SK-N-SH treated with all-trans-retinoic acid at 6 μM for 48 hours (cell line): Measurements from ENCODE around the gene OTC.

ENCODE experiments used
- ATAC-seq: fragments of 200-7000 bp; cut with Tn5 transposase; 3 replicates; pipeline ENCODE4 v1.9.1; 2020; ENCODE audit warnings: mild to moderate bottlenecking, moderate library complexity
- ARNTL ChIP-seq: fragments of 450-650 bp; formaldehyde crosslinking; IDR thresholded peaks from 2 replicates; pipeline ENCODE4 v1.5.0; 2020; ENCODE audit warnings: low read depth, mild to moderate bottlenecking, moderate library complexity, borderline replicate concordance
- BACH2 ChIP-seq: fragments of 250-450 bp; sonication (Bioruptor Pico); IDR thresholded peaks from 2 replicates; pipeline ENCODE4 v1.9.0; 2021; ENCODE audit warnings: mild to moderate bottlenecking, borderline replicate concordance
- CREB5 ChIP-seq: fragments of 250-450 bp; sonication (Bioruptor Pico); IDR thresholded peaks from 2 replicates; pipeline ENCODE4 v1.5.1; 2020; ENCODE audit warnings: low read depth, mild to moderate bottlenecking, moderate library complexity
- CSDC2 ChIP-seq: fragments of 250-450 bp; sonication (Bioruptor Pico); IDR thresholded peaks from 2 replicates; pipeline ENCODE4 v1.5.0; 2020; ENCODE audit warnings: mild to moderate bottlenecking, moderate library complexity
- CSRNP3 ChIP-seq: fragments of 250-450 bp; sonication (Bioruptor Pico); IDR thresholded peaks from 2 replicates; pipeline ENCODE4 v1.5.1; 2021; ENCODE audit warnings: mild to moderate bottlenecking, moderate library complexity
- ESRRG ChIP-seq: fragments of 250-450 bp; sonication (Bioruptor Pico); IDR thresholded peaks from 2 replicates; pipeline ENCODE4 v1.6.1; 2021; ENCODE audit warnings: mild to moderate bottlenecking
- GLIS3 ChIP-seq: fragments of 250-450 bp; sonication (Bioruptor Pico); IDR thresholded peaks from 2 replicates; pipeline ENCODE4 v1.5.0; 2020; ENCODE audit warnings: mild to moderate bottlenecking, moderate library complexity
- ISL1 ChIP-seq: fragments of 250-450 bp; sonication (Bioruptor Pico); IDR thresholded peaks from 2 replicates; pipeline ENCODE4 v2.1.2; 2022; ENCODE audit warnings: mild to moderate bottlenecking, moderate library complexity
- OSR1 ChIP-seq: fragments of 250-450 bp; sonication (Bioruptor Pico); IDR thresholded peaks from 2 replicates; pipeline ENCODE4 v1.8.0; 2022; ENCODE audit warnings: moderate library complexity, mild to moderate bottlenecking, inconsistent platforms
- PATZ1 ChIP-seq: fragments of 250-450 bp; sonication (Bioruptor Pico); IDR thresholded peaks from 2 replicates; pipeline ENCODE4 v1.8.0; 2020; ENCODE audit warnings: mild to moderate bottlenecking, moderate library complexity, borderline replicate concordance
- POU6F1 ChIP-seq: fragments of 250-450 bp; sonication (Bioruptor Pico); IDR thresholded peaks from 2 replicates; pipeline ENCODE4 v1.8.0; 2021; ENCODE audit warnings: low read depth, mild to moderate bottlenecking, moderate library complexity, borderline replicate concordance
- PPARA ChIP-seq: fragments of 250-450 bp; sonication (Bioruptor Pico); IDR thresholded peaks from 2 replicates; pipeline ENCODE4 v1.5.0; 2020; ENCODE audit warnings: mild to moderate bottlenecking, borderline replicate concordance
- RARB ChIP-seq: fragments of 250-450 bp; sonication (Bioruptor Pico); IDR thresholded peaks from 2 replicates; pipeline ENCODE4 v1.8.0; 2021; ENCODE audit warnings: mild to moderate bottlenecking, moderate library complexity
- SNAI2 ChIP-seq: fragments of 250-450 bp; sonication (Bioruptor Pico); IDR thresholded peaks from 2 replicates; pipeline ENCODE4 v1.5.0; 2020; ENCODE audit warnings: mild to moderate bottlenecking, moderate library complexity
- TCF4 ChIP-seq: fragments of 250-450 bp; sonication (Bioruptor Pico); IDR thresholded peaks from 2 replicates; pipeline ENCODE4 v1.8.0; 2021; ENCODE audit warnings: mild to moderate bottlenecking, moderate library complexity, borderline replicate concordance
- TOX ChIP-seq: fragments of 250-450 bp; sonication (Bioruptor Pico); IDR thresholded peaks from 2 replicates; pipeline ENCODE4 v1.8.0; 2021; ENCODE audit warnings: mild to moderate bottlenecking, moderate library complexity, borderline replicate concordance
- TSHZ2 ChIP-seq: fragments of 250-450 bp; sonication (Bioruptor Pico); IDR thresholded peaks from 2 replicates; pipeline ENCODE4 v1.5.0; 2020; ENCODE audit warnings: mild to moderate bottlenecking, moderate library complexity
- ZC3H10 ChIP-seq: fragments of 250-450 bp; sonication (Bioruptor Pico); IDR thresholded peaks from 2 replicates; pipeline ENCODE4 v1.5.1; 2021; ENCODE audit warnings: mild to moderate bottlenecking, moderate library complexity
- ZFP3 ChIP-seq: fragments of 250-450 bp; sonication (Bioruptor Pico); IDR thresholded peaks from 2 replicates; pipeline ENCODE4 v1.5.0; 2020; ENCODE audit warnings: mild to moderate bottlenecking, moderate library complexity
- ZFP30 ChIP-seq: fragments of 450-650 bp; formaldehyde crosslinking; IDR thresholded peaks from 2 replicates; pipeline ENCODE4 v1.5.0; 2022; ENCODE audit warnings: mild to moderate bottlenecking, moderate library complexity
- ZNF565 ChIP-seq: fragments of 450-650 bp; formaldehyde crosslinking; conservative IDR thresholded peaks from 2 replicates; pipeline ENCODE4 v1.5.0; 2020; ENCODE audit warnings: low read depth, mild to moderate bottlenecking, moderate library complexity
- ZNF70 ChIP-seq: fragments of 450-650 bp; formaldehyde crosslinking; IDR thresholded peaks from 2 replicates; pipeline ENCODE4 v1.5.0; 2020; ENCODE audit warnings: mild to moderate bottlenecking, moderate library complexity
- ZNF8 ChIP-seq: fragments of 450-650 bp; formaldehyde crosslinking; IDR thresholded peaks from 2 replicates; pipeline ENCODE4 v1.5.0; 2020; ENCODE audit warnings: mild to moderate bottlenecking, moderate library complexity

OTC gene

GRCh38 chrX:38403834-38404233 is 51.4 kb downstream of the OTC start (continued):
- TF ChIP-seq ZNF70 (CRISPR knock-in tag) = no peak
- TF ChIP-seq ARNTL (CRISPR knock-in tag) = no peak
- TF ChIP-seq PPARA (CRISPR knock-in tag) = no peak
- no peak for TF ChIP-seq GLIS3 (CRISPR knock-in tag)

- no peak for ATAC-seq
Measured at GRCh38 chrX:38407126-38407525, 54.7 kb downstream of the OTC start.

GRCh38 chrX:38409289-38409688 is 56.9 kb downstream of the OTC start:
- ATAC-seq = no peak
- TF ChIP-seq ZC3H10 (CRISPR knock-in tag) (no peak), ZNF70 (CRISPR knock-in tag) (no peak), CSDC2 (no peak), PPARA (CRISPR knock-in tag) (no peak), BACH2 (CRISPR knock-in tag) (no peak), CSRNP3 (CRISPR knock-in tag) (no peak), GLIS3 (CRISPR knock-in tag) (no peak), PATZ1 (CRISPR knock-in tag) (no peak), ZNF565 (CRISPR knock-in tag) (no peak), ISL1 (CRISPR knock-in tag) (no peak)

More at GRCh38 chrX:38407126-38407525, 54.7 kb downstream of the OTC start:
- TF ChIP-seq POU6F1 (CRISPR knock-in tag) = no peak
- TF ChIP-seq OSR1 (CRISPR knock-in tag) = no peak
- no peak for TF ChIP-seq ZFP30 (CRISPR knock-in tag)
- no peak for TF ChIP-seq PATZ1 (CRISPR knock-in tag)
- no peak for TF ChIP-seq RARB (CRISPR knock-in tag)
- no peak for TF ChIP-seq CSDC2
- no peak for TF ChIP-seq TSHZ2 (CRISPR knock-in tag)
- TF ChIP-seq ARNTL (CRISPR knock-in tag) = no peak
- TF ChIP-seq ZFP3 (CRISPR knock-in tag) = no peak
- no peak for TF ChIP-seq ZNF8
- TF ChIP-seq ESRRG (CRISPR knock-in tag) = no peak
- no peak for TF ChIP-seq TCF4 (CRISPR knock-in tag)
- TF ChIP-seq ZC3H10 (CRISPR knock-in tag) = no peak
- no peak for TF ChIP-seq PPARA (CRISPR knock-in tag)
- TF ChIP-seq SNAI2 (CRISPR knock-in tag) = no peak
- TF ChIP-seq ZNF70 (CRISPR knock-in tag) = no peak
- TF ChIP-seq CREB5 (CRISPR knock-in tag) = no peak
- TF ChIP-seq ZNF565 (CRISPR knock-in tag) = no peak
- no peak for TF ChIP-seq BACH2 (CRISPR knock-in tag)
- TF ChIP-seq TOX (CRISPR knock-in tag) = no peak
